Amniotic epithelial cell (primary cell): ENCODE data around the gene TIAM1.

Experiments
- DNase-seq: peaks from one replicate; pipeline ENCODE4 v3.0.0-alpha.2; 2010; ENCODE audit warnings: low read depth

Gene TIAM1, protein sequence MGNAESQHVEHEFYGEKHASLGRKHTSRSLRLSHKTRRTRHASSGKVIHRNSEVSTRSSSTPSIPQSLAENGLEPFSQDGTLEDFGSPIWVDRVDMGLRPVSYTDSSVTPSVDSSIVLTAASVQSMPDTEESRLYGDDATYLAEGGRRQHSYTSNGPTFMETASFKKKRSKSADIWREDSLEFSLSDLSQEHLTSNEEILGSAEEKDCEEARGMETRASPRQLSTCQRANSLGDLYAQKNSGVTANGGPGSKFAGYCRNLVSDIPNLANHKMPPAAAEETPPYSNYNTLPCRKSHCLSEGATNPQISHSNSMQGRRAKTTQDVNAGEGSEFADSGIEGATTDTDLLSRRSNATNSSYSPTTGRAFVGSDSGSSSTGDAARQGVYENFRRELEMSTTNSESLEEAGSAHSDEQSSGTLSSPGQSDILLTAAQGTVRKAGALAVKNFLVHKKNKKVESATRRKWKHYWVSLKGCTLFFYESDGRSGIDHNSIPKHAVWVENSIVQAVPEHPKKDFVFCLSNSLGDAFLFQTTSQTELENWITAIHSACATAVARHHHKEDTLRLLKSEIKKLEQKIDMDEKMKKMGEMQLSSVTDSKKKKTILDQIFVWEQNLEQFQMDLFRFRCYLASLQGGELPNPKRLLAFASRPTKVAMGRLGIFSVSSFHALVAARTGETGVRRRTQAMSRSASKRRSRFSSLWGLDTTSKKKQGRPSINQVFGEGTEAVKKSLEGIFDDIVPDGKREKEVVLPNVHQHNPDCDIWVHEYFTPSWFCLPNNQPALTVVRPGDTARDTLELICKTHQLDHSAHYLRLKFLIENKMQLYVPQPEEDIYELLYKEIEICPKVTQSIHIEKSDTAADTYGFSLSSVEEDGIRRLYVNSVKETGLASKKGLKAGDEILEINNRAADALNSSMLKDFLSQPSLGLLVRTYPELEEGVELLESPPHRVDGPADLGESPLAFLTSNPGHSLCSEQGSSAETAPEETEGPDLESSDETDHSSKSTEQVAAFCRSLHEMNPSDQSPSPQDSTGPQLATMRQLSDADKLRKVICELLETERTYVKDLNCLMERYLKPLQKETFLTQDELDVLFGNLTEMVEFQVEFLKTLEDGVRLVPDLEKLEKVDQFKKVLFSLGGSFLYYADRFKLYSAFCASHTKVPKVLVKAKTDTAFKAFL (N-terminal part only)

DNA sequence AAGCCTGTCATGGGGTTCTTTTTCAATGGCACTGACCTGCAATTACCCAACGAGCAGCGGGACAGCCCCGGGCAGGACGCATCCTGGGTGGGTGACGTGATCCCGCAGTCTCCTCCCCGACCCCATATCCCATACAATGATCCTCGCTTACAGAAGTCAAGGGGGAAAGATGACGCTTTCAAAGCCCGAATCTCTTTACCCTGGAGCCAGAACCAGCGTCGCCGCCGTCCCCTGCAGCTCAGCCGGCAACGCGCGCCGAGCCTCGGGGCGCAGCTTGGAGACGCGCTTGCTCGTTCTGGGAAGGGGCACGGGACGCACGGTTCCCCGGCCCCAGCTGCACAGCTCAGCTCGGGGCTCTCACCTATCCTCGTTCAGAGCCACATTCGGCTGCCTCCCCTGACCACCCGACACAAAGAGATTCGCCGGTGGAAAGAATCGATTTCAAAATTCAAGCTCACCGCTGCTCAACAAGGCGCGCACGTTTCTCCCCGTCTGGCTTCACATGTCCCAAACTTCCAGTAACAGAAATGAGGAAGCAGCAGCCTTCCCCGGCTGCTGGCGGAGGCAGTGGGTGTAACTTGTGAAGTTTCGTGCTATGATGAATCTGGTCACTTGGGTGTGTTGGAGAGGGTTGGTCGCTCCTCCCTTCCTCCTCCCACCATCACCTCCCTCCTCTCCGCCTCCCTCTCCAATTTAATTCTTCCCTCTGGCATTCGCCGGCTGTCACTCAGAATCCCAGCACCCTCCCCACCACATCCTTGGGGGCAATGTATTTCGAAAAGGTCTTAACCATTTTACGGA is at the start of gene TIAM1:
Gene TIAM1, minus strand, starts transcription at position 582 of the 801 bp plus-strand sequence. CDS start 77,289 bp downstream, outside the sequence.
- DNase-seq, result peak; percentile 11

DNA sequence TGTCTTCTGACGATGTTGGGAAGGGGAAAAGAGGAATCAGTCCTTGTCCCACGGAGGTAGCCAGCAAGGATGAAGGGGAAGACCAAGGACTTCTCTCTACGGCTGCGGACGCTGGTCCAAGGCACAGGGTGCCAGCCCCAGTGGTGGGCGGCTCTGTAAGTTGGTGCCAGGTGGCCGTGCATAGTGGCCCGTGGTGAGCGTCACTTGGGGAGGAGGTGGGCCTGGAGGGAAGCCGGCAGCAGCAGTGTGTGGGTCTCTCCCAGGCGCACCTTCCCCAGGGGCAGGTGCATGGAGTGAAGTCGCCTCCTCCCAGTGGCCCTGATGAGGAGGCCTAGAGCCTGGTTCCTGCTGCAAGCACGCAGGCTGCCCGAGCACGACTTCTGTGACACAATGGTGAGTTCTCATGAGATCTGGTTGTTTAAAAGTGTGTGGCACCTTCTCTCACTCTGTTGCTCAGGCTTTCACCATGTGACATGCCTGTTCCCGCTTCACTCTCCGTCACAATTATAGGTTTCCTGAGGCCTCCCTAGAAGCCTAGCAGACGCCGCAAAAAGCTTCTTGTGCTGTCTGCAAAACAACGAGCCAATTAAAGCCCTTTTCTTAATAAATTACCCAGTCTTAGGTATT is 43.6 kb upstream of the TIAM1 start:
- DNase-seq, result no peak

DNA sequence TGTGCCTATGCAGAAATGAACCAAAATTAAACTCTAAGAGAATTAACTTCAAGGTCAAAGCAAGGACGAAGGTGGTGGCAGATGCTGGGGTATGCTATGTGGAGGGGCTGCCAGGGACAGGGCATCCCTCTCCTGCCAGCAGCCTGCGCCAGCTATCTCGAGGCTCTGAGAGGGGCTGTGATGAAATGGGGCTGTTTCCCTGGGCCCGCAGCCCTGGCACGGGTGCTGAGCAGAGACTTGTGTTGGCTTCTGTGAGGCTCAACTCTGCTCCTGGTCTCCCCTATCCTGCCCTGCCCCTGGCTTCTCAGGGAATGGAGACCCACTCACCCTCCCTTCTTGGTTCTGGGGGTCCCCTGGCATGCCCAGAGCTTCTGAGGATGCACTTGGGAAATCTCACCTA is 41.9 kb upstream of the TIAM1 start:
- DNase-seq, result no peak

DNA sequence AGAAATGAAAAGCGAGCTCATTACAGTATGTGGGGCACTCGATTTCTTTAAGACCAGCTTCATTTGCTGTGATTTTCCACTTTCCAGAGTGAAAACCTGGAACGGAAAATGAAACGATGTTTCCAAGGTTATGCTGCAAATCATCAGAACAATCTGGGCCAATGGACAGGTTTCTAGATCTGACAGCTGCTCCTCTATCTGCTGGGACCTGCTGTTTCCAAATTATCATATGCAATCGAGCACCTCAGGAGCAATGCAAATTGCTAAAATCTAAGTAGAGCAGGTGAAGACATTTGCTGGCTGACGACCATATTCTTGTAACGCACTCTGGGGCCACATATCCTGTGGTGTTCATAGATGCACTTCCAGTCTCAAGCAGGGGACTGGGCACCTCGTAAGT is 39.7 kb upstream of the TIAM1 start:
- DNase-seq, result no peak

GRCh38 chr21:31382060-31382459 is 38.0 kb upstream of the TIAM1 start:
- no peak for DNase-seq

- no peak for DNase-seq
These were observed 32.2 kb upstream of the TIAM1 start for GRCh38 chr21:31376301-31376700.

GRCh38 chr21:31374395-31374794 is 30.3 kb upstream of the TIAM1 start:
- DNase-seq, result no peak

DNA sequence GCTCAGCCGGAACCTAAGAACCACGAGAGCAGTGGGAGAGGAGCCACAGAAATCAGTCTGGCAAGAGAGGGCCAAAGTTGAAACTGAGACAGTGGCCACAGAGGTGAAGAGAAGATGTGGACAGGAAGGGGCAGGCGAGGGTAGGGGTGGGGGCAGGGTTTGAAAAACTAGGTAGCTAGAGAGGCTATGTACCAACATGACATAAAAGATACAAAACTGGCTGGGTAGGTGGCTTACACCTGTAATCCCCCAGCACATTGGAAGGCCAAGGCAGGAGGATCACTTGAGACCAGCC is 28.4 kb upstream of the TIAM1 start:
- no peak for DNase-seq

GRCh38 chr21:31371715-31372470 is 27.8 kb upstream of the TIAM1 start:
- no peak for DNase-seq

GRCh38 chr21:31370893-31371544 is 27.0 kb upstream of the TIAM1 start:
- no peak for DNase-seq

GRCh38 chr21:31370281-31370892 is 26.3 kb upstream of the TIAM1 start:
- no peak for DNase-seq

DNA sequence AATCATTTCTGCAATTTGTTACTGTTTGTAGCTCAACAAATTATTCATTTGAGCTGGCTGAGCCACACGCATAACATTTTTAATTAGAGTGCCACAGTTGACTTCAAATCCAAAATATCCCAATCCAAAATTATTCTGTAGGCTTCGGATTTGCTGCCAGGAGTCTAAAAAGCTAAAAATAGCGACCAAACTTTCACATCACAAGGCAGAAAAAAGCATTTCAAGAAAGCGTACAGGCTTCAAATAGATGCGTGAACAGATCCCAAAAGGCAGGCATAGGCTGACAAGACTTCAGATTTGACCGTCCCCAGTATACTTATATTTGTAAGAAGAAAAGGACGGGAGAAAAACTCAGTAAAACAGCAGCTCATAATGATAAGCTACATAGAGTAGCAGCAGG is 24.3 kb upstream of the TIAM1 start:
- DNase-seq, result no peak

GRCh38 chr21:31367801-31368200 is 23.7 kb upstream of the TIAM1 start:
- DNase-seq, result no peak

- DNase-seq, result peak; percentile 90
These were observed 22.8 kb upstream of the TIAM1 start for GRCh38 chr21:31366825-31367224.

DNA sequence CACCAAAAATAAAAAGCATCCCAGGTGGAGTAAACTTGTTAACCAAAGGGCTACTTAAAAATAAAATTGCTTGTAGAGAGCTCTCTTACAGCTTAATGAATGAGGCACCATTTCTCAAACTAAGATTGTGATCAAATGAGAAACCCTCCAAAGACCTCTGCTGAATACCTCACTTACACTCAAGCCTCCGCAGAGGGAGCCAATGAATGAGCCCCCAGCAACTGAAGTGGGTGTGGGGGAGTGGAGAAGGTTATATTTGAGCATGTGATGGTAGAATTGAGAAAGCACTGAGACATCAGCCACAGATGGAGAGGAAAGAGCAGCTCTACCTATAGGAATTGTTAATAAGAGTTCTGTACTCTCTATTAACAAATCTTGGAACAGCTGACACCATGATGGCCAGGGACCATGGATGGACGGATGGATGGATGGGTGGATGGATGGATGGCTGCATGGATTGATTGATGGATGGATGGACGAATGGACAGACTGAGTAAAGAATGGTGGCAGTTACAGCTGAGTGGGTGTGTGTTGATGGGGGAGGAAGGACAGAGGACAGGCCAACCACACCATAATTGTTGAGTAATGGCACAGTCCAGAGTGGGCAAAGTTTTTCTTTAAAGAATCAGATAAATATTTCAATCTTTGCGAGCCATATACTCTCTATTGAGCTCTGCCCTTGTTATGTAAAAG is 20.3 kb upstream of the TIAM1 start:
- DNase-seq, result no peak

DNA sequence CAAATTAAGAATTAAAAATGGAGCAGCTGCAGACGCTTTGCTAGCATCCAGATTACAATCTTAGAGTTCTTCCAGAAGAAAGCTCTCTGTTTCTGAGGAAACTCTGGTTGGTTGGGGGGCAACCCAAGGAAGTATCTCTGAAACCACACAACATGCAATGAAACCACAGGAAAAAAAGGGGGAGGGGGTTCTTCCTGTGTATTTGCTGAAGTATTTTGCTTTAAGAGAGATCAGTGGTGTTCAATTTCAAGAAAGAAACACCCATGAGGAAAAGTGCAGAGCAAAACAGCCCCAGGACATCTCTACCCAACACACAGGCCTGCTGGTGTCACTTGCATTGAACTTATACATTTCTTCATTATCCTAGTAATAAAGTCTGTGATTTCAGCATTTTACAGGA is 19.7 kb upstream of the TIAM1 start:
- DNase-seq, result no peak

- DNase-seq, result no peak
These were observed 16.7 kb upstream of the TIAM1 start for GRCh38 chr21:31360717-31361116.

- no peak for DNase-seq
These were observed 14.1 kb upstream of the TIAM1 start for GRCh38 chr21:31358158-31358557.

GRCh38 chr21:31356440-31356839 is 12.4 kb upstream of the TIAM1 start:
- no peak for DNase-seq
